ENCODE data around the gene CCDC141.

Gene CCDC141

DNA sequence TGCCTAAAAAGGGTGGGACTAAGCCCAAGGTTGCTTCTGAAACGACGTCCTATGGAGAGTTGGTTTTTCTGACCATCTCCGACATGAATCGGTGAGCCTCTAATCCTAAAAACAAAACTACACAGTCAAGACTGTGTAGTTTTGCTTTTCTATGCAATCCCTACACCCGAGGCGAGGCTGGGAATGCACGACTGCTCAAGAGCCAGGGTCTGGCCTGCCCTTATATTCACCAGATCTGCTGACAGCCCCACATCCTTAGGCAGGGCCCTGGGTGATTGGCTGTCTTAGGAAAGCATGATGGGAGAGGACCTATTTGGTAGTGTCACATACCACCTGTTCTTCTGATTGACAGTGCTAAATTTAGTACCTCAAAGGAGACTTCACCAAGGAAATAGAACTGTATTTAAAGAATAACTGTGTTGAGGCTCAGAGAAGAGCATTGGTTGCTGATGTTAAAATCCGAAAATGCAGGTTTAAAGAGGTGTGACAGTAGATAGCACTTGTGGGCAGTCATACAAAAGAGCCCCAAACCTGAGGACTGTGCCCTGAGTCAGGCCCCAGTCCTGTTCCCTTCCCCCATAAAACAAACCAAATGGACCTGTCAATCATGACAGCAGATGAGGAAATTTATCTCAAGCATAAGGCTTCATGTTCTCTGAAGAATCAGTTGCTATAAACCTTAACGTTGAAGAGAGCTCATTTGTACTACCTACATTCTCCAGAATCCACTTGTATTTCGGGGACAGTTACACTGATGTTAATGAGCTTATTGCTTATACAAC, 242.5 kb downstream of the CCDC141 start, which contains the start of gene TTN:
Gene TTN, minus strand, starts transcription at position 197 of the 782 bp plus-strand sequence. CDS start 2,781 bp downstream, outside the sequence.
- CTCF ChIA-PET: interaction anchor here (1.2 kb wide), 1 partner anchor 322 kb away, joined by 3 read pairs; no protein-coding TSS in a partner anchor
- 97% methylated on average over 4 of the region's 10 CpGs for WGBS (ENCODE audit: insufficient coverage)
- no peaks in the 10 kb centered on the region for H3K4me1 ChIP-seq (ENCODE audit: control extremely low read depth in 1 of 4, control insufficient read depth in 4 of 4, insufficient read depth in 4 of 4, low read length in 3 of 4)
- no peak within 1 kb of the TSS for H3K4me3 ChIP-seq (ENCODE audit: control insufficient read depth in 1 of 7, extremely low read depth in 1 of 7, insufficient read depth in 4 of 7, low read depth in 2 of 7, low read length in 6 of 7)
- no peak within 1 kb of the TSS for H3K27ac ChIP-seq (ENCODE audit: insufficient read depth in 1 of 2, low read depth in 1 of 2, low read length in 2 of 2, poor library complexity in 1 of 2, severe bottlenecking in 2 of 2)
- no peaks in the 10 kb centered on the region for H3K27me3 ChIP-seq (replicated peaks in 2 of 5; ENCODE audit: control insufficient read depth in 4 of 5, insufficient read depth in 5 of 5, low read length in 4 of 5)
- DNase-seq: no peak
- POLR2A ChIA-PET: no interaction called here
- H3K9me3 ChIP-seq (ENCODE audit: control extremely low read depth in 1 of 5, control insufficient read depth in 4 of 5, insufficient read depth in 2 of 5, low read depth in 1 of 5, low read length in 4 of 5): peaks cover 0 to 1% (median 0%) of the 10 kb centered on the region in 5 experiments
- no peaks in the 10 kb centered on the region for H3K36me3 ChIP-seq (ENCODE audit: control insufficient read depth in 4 of 4, insufficient read depth in 4 of 4, low read length in 3 of 4)

GRCh38 chr2:178806543-178806942, 243.4 kb downstream of the CCDC141 start:
- 100% methylated on average over 1 of the region's 1 CpG for WGBS (ENCODE audit: insufficient coverage)
- Histone ChIP-seq H3K27ac (ENCODE audit: insufficient read depth in 1 of 2, low read depth in 1 of 2, low read length in 2 of 2, poor library complexity in 1 of 2, severe bottlenecking in 2 of 2) (no peak overlapping the region), H3K9me3 (ENCODE audit: control extremely low read depth in 1 of 5, control insufficient read depth in 4 of 5, insufficient read depth in 2 of 5, low read depth in 1 of 5, low read length in 4 of 5) (peaks cover 0 to 1% (median 0%) of the 10 kb centered on the region in 5 experiments), H3K4me3 (ENCODE audit: control insufficient read depth in 1 of 7, extremely low read depth in 1 of 7, insufficient read depth in 4 of 7, low read depth in 2 of 7, low read length in 6 of 7) (no peak overlapping the region), H3K27me3 (replicated peaks in 2 of 5; ENCODE audit: control insufficient read depth in 4 of 5, insufficient read depth in 5 of 5, low read length in 4 of 5) (no peaks in the 10 kb centered on the region), H3K36me3 (ENCODE audit: control insufficient read depth in 4 of 4, insufficient read depth in 4 of 4, low read length in 3 of 4) (no peaks in the 10 kb centered on the region), H3K4me1 (ENCODE audit: control extremely low read depth in 1 of 4, control insufficient read depth in 4 of 4, insufficient read depth in 4 of 4, low read length in 3 of 4) (no peaks in the 10 kb centered on the region)
- CTCF ChIA-PET: interaction anchor here (1.2 kb wide), 1 partner anchor 323 kb away, joined by 3 read pairs; no protein-coding TSS in a partner anchor
- no peak for DNase-seq
- POLR2A ChIA-PET: no interaction called here

DNA sequence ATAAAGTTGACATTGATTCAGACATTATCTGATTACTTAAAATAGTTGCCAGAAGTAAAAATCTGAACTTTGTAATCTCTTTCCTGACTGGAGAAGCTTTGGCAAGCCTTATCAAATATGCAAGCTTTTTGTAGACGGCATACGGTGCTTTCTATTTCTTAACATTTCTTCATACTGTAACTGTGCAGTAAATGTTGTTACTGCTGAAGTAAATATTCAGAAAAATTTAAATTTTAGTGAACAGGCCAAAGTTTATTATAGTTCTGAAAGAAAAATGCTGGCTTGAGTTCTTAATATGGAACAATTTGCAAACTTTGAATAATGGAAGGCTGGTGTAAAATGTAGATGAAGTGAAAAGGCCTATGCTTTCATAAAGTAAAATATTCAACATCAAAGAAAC, 244.5 kb downstream of the CCDC141 start:
- H3K36me3 ChIP-seq (ENCODE audit: control insufficient read depth in 4 of 4, insufficient read depth in 4 of 4, low read length in 3 of 4): no peaks in the 10 kb centered on the region
- no peaks in the 10 kb centered on the region for H3K27me3 ChIP-seq (replicated peaks in 2 of 5; ENCODE audit: control insufficient read depth in 4 of 5, insufficient read depth in 5 of 5, low read length in 4 of 5)
- no peaks in the 10 kb centered on the region for H3K4me1 ChIP-seq (ENCODE audit: control extremely low read depth in 1 of 4, control insufficient read depth in 4 of 4, insufficient read depth in 4 of 4, low read length in 3 of 4)
- DNase-seq: no peak
- ChIA-PET CTCF (no interaction called here), POLR2A (no interaction called here)
- H3K4me3 ChIP-seq (ENCODE audit: control insufficient read depth in 1 of 7, extremely low read depth in 1 of 7, insufficient read depth in 4 of 7, low read depth in 2 of 7, low read length in 6 of 7): no peak overlapping the region
- WGBS (ENCODE audit: insufficient coverage): no CpG with 5 or more reads among the region's 2 CpGs
- no peak overlapping the region for H3K27ac ChIP-seq (ENCODE audit: insufficient read depth in 1 of 2, low read depth in 1 of 2, low read length in 2 of 2, poor library complexity in 1 of 2, severe bottlenecking in 2 of 2)
- H3K9me3 ChIP-seq (ENCODE audit: control extremely low read depth in 1 of 5, control insufficient read depth in 4 of 5, insufficient read depth in 2 of 5, low read depth in 1 of 5, low read length in 4 of 5): no peaks in the 10 kb centered on the region

DNA sequence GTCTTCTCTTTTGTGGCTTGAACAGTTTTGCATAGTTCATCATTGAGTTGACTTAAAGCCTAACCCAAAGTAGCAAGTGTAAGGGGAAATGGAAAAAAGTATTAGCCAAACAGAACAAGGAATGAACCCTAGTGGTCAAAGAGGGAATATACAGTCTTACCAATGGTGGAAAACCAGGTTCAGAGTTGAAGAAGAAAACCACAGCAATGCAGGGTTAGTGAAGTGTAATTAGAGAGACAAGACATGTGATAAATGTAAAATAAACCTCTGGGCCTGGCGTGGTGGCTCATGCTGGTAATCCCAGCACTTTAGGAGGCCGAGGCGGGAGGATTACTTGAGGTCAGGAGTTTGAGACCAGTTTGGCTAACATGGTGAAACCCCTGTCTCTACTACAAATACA, 245.1 kb downstream of the CCDC141 start:
- H3K9me3 ChIP-seq (ENCODE audit: control extremely low read depth in 1 of 5, control insufficient read depth in 4 of 5, insufficient read depth in 2 of 5, low read depth in 1 of 5, low read length in 4 of 5): no peaks in the 10 kb centered on the region
- no peaks in the 10 kb centered on the region for H3K4me1 ChIP-seq (ENCODE audit: control extremely low read depth in 1 of 4, control insufficient read depth in 4 of 4, insufficient read depth in 4 of 4, low read length in 3 of 4)
- 95% methylated on average over 3 of the region's 3 CpGs for WGBS (ENCODE audit: insufficient coverage)
- H3K27me3 ChIP-seq (replicated peaks in 2 of 5; ENCODE audit: control insufficient read depth in 4 of 5, insufficient read depth in 5 of 5, low read length in 4 of 5): no peaks in the 10 kb centered on the region
- H3K27ac ChIP-seq (ENCODE audit: insufficient read depth in 1 of 2, low read depth in 1 of 2, low read length in 2 of 2, poor library complexity in 1 of 2, severe bottlenecking in 2 of 2): no peak overlapping the region
- POLR2A ChIA-PET: no interaction called here
- no peak overlapping the region for H3K4me3 ChIP-seq (ENCODE audit: control insufficient read depth in 1 of 7, extremely low read depth in 1 of 7, insufficient read depth in 4 of 7, low read depth in 2 of 7, low read length in 6 of 7)
- no peaks in the 10 kb centered on the region for H3K36me3 ChIP-seq (ENCODE audit: control insufficient read depth in 4 of 4, insufficient read depth in 4 of 4, low read length in 3 of 4)
- CTCF ChIA-PET: interaction anchor here (0.6 to 1.3 kb wide), 4 partner anchors 9 to 338 kb away, joined by 3 to 4 read pairs (median 3); no protein-coding TSS in a partner anchor
- DNase-seq: peak in 2 of 3 donors; percentile 27 to 33

DNA sequence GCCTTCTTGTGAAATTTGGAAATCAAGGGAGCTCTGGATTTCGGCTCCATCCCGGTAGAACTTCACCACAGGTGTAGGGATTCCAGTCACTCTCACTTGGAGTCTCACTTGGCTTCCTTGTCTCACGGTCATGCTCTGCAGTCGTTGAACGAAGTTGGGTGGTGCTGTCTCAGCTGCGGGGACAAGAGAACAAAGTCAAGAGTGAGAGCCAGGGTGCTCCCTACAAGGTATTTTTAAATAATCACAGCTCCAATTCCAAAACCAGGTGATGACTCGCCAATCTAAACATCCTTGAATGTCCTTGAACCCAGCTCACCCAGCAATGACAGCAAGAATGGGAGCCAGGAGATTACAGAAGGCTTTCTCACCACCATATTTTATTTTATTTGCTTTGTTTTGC, 249.4 kb downstream of the CCDC141 start:
- H3K4me1 ChIP-seq (ENCODE audit: control extremely low read depth in 1 of 4, control insufficient read depth in 4 of 4, insufficient read depth in 4 of 4, low read length in 3 of 4): no peaks in the 10 kb centered on the region
- DNase-seq: no peak
- H3K9me3 ChIP-seq (ENCODE audit: control extremely low read depth in 1 of 5, control insufficient read depth in 4 of 5, insufficient read depth in 2 of 5, low read depth in 1 of 5, low read length in 4 of 5): no peaks in the 10 kb centered on the region
- H3K4me3 ChIP-seq (ENCODE audit: control insufficient read depth in 1 of 7, extremely low read depth in 1 of 7, insufficient read depth in 4 of 7, low read depth in 2 of 7, low read length in 6 of 7): no peak overlapping the region
- ChIA-PET POLR2A (no interaction called here), CTCF (interaction anchor here (1.0 to 1.4 kb wide), 4 partner anchors 9 to 329 kb away, joined by 3 read pairs; no protein-coding TSS in a partner anchor)
- WGBS (ENCODE audit: insufficient coverage): 98% methylated on average over 4 of the region's 7 CpGs
- H3K27ac ChIP-seq (ENCODE audit: insufficient read depth in 1 of 2, low read depth in 1 of 2, low read length in 2 of 2, poor library complexity in 1 of 2, severe bottlenecking in 2 of 2): no peak overlapping the region
- H3K36me3 ChIP-seq (ENCODE audit: control insufficient read depth in 4 of 4, insufficient read depth in 4 of 4, low read length in 3 of 4): no peaks in the 10 kb centered on the region
- no peaks in the 10 kb centered on the region for H3K27me3 ChIP-seq (replicated peaks in 2 of 5; ENCODE audit: control insufficient read depth in 4 of 5, insufficient read depth in 5 of 5, low read length in 4 of 5)

- Histone ChIP-seq H3K27me3 (replicated peaks in 2 of 5; ENCODE audit: control insufficient read depth in 4 of 5, insufficient read depth in 5 of 5, low read length in 4 of 5) (no peaks in the 10 kb centered on the region), H3K9me3 (ENCODE audit: control extremely low read depth in 1 of 5, control insufficient read depth in 4 of 5, insufficient read depth in 2 of 5, low read depth in 1 of 5, low read length in 4 of 5) (no peaks in the 10 kb centered on the region), H3K27ac (ENCODE audit: insufficient read depth in 1 of 2, low read depth in 1 of 2, low read length in 2 of 2, poor library complexity in 1 of 2, severe bottlenecking in 2 of 2) (no peak overlapping the region), H3K36me3 (ENCODE audit: control insufficient read depth in 4 of 4, insufficient read depth in 4 of 4, low read length in 3 of 4) (no peaks in the 10 kb centered on the region), H3K4me1 (ENCODE audit: control extremely low read depth in 1 of 4, control insufficient read depth in 4 of 4, insufficient read depth in 4 of 4, low read length in 3 of 4) (no peaks in the 10 kb centered on the region), H3K4me3 (ENCODE audit: control insufficient read depth in 1 of 7, extremely low read depth in 1 of 7, insufficient read depth in 4 of 7, low read depth in 2 of 7, low read length in 6 of 7) (no peak overlapping the region)
- ChIA-PET POLR2A (no interaction called here), CTCF (interaction anchor here (1.4 kb wide), 1 partner anchor 117 kb away, joined by 3 read pairs; no protein-coding TSS in a partner anchor)
- 98% methylated on average over 19 of the region's 19 CpGs for WGBS (ENCODE audit: insufficient coverage)
- no peak for DNase-seq
Measured at GRCh38 chr2:178799305-178799704, 250.6 kb downstream of the CCDC141 start.

DNA sequence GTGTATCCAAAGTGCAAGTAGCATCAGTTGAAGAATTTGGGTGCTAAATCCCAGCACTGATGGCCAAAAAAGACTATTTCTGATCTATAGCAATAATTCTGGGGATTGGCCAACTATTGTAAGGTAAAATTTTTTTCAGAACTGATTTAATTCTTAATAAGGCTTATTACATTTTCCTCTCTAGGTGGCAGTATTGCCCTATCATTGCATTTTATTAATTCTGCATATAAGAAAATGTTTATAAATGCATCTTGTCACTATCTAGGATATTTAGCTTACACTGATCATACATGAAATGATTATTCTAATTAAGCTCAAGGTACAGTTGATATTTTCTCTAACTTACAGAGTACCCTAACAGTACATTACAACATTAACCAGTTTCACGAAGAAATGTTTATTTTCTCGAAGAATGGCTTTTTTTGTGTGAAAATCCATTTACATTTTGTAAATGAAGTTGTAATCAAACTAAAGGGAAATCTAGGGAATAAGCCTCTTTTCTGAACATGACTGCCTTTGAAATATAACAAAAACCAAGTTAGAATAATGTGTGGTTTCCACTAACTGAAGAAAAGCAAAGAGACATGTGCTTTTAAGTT, 253.8 kb downstream of the CCDC141 start:
- Histone ChIP-seq H3K9me3 (ENCODE audit: control extremely low read depth in 1 of 5, control insufficient read depth in 4 of 5, insufficient read depth in 2 of 5, low read depth in 1 of 5, low read length in 4 of 5) (no peaks in the 10 kb centered on the region), H3K4me1 (ENCODE audit: control extremely low read depth in 1 of 4, control insufficient read depth in 4 of 4, insufficient read depth in 4 of 4, low read length in 3 of 4) (no peaks in the 10 kb centered on the region), H3K27me3 (replicated peaks in 2 of 5; ENCODE audit: control insufficient read depth in 4 of 5, insufficient read depth in 5 of 5, low read length in 4 of 5) (no peaks in the 10 kb centered on the region), H3K36me3 (ENCODE audit: control insufficient read depth in 4 of 4, insufficient read depth in 4 of 4, low read length in 3 of 4) (peaks cover 0 to 2% (median 0%) of the 10 kb centered on the region in 4 experiments), H3K4me3 (ENCODE audit: control insufficient read depth in 1 of 7, extremely low read depth in 1 of 7, insufficient read depth in 4 of 7, low read depth in 2 of 7, low read length in 6 of 7) (no peak overlapping the region), H3K27ac (ENCODE audit: insufficient read depth in 1 of 2, low read depth in 1 of 2, low read length in 2 of 2, poor library complexity in 1 of 2, severe bottlenecking in 2 of 2) (no peak overlapping the region)
- CTCF ChIA-PET: interaction anchor here (0.7 to 1.4 kb wide), 5 partner anchors 8 to 115 kb away, joined by 3 to 4 read pairs (median 3); no protein-coding TSS in a partner anchor
- DNase-seq: peak; percentile 42 to 76 (median 63)
- POLR2A ChIA-PET: no interaction called here
- WGBS (ENCODE audit: insufficient coverage): no CpG with 5 or more reads among the region's 2 CpGs
